DND-41 (cell line): ENCODE data around the gene CCDC136.

ENCODE experiments used
- ATAC-seq: fragments of 200-7000 bp; cut with Tn5 transposase; 3 replicates; pipeline ENCODE4 v1.9.1; 2021; ENCODE audit warnings: low read depth; ENCODE audit not compliant: insufficient read depth
- DNase-seq: peaks from one replicate; pipeline ENCODE4 v3.0.0-alpha.2; 2020
- H2AFZ ChIP-seq: 2 replicates; pipeline ENCODE4 v1.6.0; 2012; ENCODE audit warnings: low read depth, low read length
- H3K27ac ChIP-seq: 2 replicates; pipeline ENCODE4 v1.5.1; 2012; ENCODE audit warnings: low read length, inconsistent platforms
- H3K27me3 ChIP-seq: fragments of 200-600 bp; sonication (generic); 2 replicates; pipeline ENCODE4 v1.6.0; 2012; ENCODE audit warnings: low read length, mild to moderate bottlenecking, inconsistent platforms; ENCODE audit not compliant: insufficient read depth, poor library complexity
- H3K36me3 ChIP-seq: 2 replicates; pipeline ENCODE4 v1.5.1; 2012; ENCODE audit warnings: low read length, inconsistent platforms; ENCODE audit not compliant: insufficient read depth
- H3K4me1 ChIP-seq: 2 replicates; pipeline ENCODE4 v1.5.1; 2012; ENCODE audit warnings: mild to moderate bottlenecking, low read length; ENCODE audit not compliant: insufficient read depth
- H3K4me2 ChIP-seq: 2 replicates; pipeline ENCODE4 v1.6.0; 2012; ENCODE audit warnings: mild to moderate bottlenecking, moderate library complexity, low read length, inconsistent platforms; ENCODE audit not compliant: insufficient read depth
- H3K4me3 ChIP-seq, 2 experiments: fragments of 200-600 bp in 1 of 2; shearing (Covaris generic) in 1 of 2; 2 replicates each; pipeline ENCODE4 v1.5.1; 2012 to 2016; ENCODE audit warnings: inconsistent platforms in 2 of 2, low read length in 2 of 2, mild to moderate bottlenecking in 2 of 2, low read depth in 1 of 2, moderate library complexity in 1 of 2
- H3K79me2 ChIP-seq: 2 replicates; pipeline ENCODE4 v1.6.0; 2012; ENCODE audit warnings: low read length, inconsistent platforms; ENCODE audit not compliant: insufficient read depth
- H3K9ac ChIP-seq: 2 replicates; pipeline ENCODE4 v1.6.0; 2012; ENCODE audit warnings: low read depth, mild to moderate bottlenecking, inconsistent platforms, low read length, moderate library complexity
- H3K9me3 ChIP-seq: 2 replicates; pipeline ENCODE4 v1.5.1; 2012; ENCODE audit warnings: low read length, moderate library complexity, mild to moderate bottlenecking, inconsistent platforms; ENCODE audit not compliant: insufficient read depth, severe bottlenecking
- H4K20me1 ChIP-seq: 2 replicates; pipeline ENCODE4 v1.6.0; 2012; ENCODE audit warnings: low read length; ENCODE audit not compliant: insufficient read depth
- EZH2 ChIP-seq: IDR thresholded peaks from 3 replicates; pipeline ENCODE4 v1.6.1; 2012; ENCODE audit warnings: borderline replicate concordance, low read depth, mild to moderate bottlenecking, moderate library complexity, low read length, inconsistent platforms; ENCODE audit not compliant: severe bottlenecking
- TF ChIP-seq, protein P1 (sequence below): IDR thresholded peaks from 2 replicates; pipeline ENCODE4 v1.5.1; 2012; ENCODE audit warnings: borderline replicate concordance, low read length, moderate library complexity, mild to moderate bottlenecking; ENCODE audit not compliant: poor library complexity, severe bottlenecking; ENCODE audit errors: extremely low read depth

CCDC136 gene

DNA sequence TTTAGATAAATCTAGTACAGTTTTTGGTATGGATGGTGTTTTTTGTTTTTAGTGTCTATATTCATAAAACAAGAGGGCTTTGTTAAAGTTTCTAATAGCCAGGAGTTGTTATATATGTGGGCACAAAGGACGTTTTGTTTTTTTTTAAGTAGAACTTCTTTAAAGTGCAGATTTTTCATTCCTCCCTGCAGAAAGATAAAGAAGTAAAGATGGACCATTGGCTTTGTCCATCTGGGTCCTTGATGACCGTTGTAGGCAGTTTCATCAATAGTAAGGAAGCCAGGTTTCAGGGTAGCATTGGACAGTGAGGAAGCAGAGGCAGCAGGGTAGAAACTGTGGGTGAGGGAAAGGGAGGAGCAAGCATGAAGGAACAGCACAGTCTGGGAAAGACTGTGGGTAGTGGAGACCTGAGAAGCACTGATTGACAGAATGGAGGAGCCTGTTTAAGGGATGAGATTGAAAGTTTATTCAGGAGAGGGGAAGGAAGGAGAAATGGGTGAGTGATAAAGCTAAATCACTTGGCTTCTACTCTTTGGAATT is 47.3 kb upstream of the CCDC136 start:
- ATAC-seq: no peak
- Histone ChIP-seq H2AFZ (no peak overlapping the region), H3K27ac (no peak overlapping the region), H3K4me3 (no peak overlapping the region), H3K27me3 (no peaks in the 10 kb centered on the region), H3K4me2 (0 out of 2 replicates have a peak overlapping the region, but pooled peaks have one; percentile 6), H3K36me3 (peaks cover 28% of the 10 kb centered on the region), H4K20me1 (peaks cover 70% of the 10 kb centered on the region), H3K9ac (no peak overlapping the region), H3K4me1 (peaks cover 30% of the 10 kb centered on the region), H3K9me3 (no peaks in the 10 kb centered on the region), H3K79me2 (peaks cover 100% of the 10 kb centered on the region)
- DNase-seq: no peak
- TF ChIP-seq, protein P1, sequence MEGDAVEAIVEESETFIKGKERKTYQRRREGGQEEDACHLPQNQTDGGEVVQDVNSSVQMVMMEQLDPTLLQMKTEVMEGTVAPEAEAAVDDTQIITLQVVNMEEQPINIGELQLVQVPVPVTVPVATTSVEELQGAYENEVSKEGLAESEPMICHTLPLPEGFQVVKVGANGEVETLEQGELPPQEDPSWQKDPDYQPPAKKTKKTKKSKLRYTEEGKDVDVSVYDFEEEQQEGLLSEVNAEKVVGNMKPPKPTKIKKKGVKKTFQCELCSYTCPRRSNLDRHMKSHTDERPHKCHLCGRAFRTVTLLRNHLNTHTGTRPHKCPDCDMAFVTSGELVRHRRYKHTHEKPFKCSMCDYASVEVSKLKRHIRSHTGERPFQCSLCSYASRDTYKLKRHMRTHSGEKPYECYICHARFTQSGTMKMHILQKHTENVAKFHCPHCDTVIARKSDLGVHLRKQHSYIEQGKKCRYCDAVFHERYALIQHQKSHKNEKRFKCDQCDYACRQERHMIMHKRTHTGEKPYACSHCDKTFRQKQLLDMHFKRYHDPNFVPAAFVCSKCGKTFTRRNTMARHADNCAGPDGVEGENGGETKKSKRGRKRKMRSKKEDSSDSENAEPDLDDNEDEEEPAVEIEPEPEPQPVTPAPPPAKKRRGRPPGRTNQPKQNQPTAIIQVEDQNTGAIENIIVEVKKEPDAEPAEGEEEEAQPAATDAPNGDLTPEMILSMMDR: no peak

DNA sequence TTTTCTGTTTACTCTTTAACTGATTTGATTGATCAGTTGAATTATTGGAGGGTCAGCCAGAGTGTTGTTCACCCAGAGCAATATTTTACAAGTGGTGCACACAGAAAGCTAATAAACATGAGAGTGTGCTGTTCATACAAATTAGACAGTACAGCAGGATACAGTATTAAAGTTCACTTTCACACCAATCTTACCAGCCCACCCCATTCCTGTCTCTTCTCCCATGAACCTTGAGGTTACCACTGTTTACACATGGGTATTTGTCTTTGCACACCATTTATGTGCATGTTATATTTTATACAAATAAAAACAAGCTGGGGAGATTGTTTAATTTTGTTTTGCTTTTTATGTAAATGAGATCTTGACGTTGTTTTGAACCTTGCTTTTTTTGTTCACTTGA is 46.1 kb upstream of the CCDC136 start:
- no peak for ATAC-seq
- Histone ChIP-seq H3K36me3 (peaks cover 37% of the 10 kb centered on the region), H3K4me2 (no peak overlapping the region), H3K9ac (no peak overlapping the region), H3K27ac (no peak overlapping the region), H3K79me2 (peaks cover 91% of the 10 kb centered on the region), H3K4me1 (peaks cover 20% of the 10 kb centered on the region), H2AFZ (no peak overlapping the region), H4K20me1 (peaks cover 58% of the 10 kb centered on the region), H3K27me3 (no peaks in the 10 kb centered on the region), H3K4me3 (no peak overlapping the region), H3K9me3 (no peaks in the 10 kb centered on the region)
- TF ChIP-seq, protein P1: no peak
- TF ChIP-seq EZH2: no peak
- DNase-seq: no peak

DNA sequence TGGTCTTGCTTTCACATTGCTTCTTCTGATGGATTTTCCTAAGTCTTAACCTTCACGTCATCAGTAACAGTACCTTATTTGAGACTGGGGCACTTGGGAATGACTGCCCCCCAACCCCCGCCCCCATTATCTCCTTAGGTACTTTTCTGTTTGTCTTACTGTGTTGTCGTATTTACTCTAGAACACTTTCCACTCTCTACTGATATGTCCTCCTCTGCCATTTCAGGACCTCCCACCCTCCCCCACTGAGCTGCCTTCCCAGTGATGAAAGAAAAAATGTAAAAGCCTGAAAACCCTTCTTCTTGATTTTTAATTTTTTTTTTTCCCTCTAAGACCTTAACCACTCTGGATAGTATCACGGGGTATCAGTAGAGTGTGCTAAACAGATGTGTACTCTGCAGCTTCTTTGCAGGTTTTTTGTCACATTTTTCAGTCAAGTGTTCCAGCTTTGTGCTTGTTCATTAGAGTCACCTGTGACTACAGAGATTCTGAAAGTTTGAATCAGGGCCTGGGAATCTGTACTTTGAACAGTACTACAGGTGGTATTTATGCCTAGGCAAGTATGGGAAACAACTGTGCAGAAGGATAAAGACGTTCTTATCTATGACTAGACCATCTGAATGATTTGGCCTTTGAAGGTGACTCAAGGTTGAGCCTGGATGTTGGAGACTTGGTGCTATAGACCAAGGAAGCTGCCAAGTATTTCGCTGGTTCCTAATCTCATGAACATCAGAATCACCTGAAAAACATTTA is 44.3 kb upstream of the CCDC136 start:
- Histone ChIP-seq H3K9ac (no peak overlapping the region), H3K9me3 (no peaks in the 10 kb centered on the region), H3K4me3 (no peak overlapping the region), H3K27ac (no peak overlapping the region), H3K79me2 (peaks cover 81% of the 10 kb centered on the region), H2AFZ (no peak overlapping the region), H3K36me3 (peaks cover 41% of the 10 kb centered on the region), H3K27me3 (no peaks in the 10 kb centered on the region), H3K4me2 (no peak overlapping the region), H3K4me1 (peaks cover 2% of the 10 kb centered on the region; the same call in 1 of the 2 replicates), H4K20me1 (peaks cover 46% of the 10 kb centered on the region)
- DNase-seq (no peak), ATAC-seq (no peak)
- no peak for TF ChIP-seq EZH2
- TF ChIP-seq, protein P1: no peak
